ENCODE measurements around the gene KCNH1.

The KCNH1 gene

GRCh38 chr1:211133836-211134669 lies at the start of gene KCNH1:
Gene KCNH1, minus strand, starts transcription at chr1:211134148. Its CDS starts 203 bp downstream, at chr1:211133945.
- DNase-seq = peak; percentile 70

GRCh38 chr1:211182746-211183145 lies 48.8 kb upstream of the KCNH1 start:
- no peak for DNase-seq

- DNase-seq = no peak
These were observed 40.4 kb upstream of the KCNH1 start for GRCh38 chr1:211174375-211174774.

- DNase-seq = no peak
These were observed 38.7 kb upstream of the KCNH1 start for GRCh38 chr1:211172657-211173056.

- no peak for DNase-seq
These were observed 35.4 kb upstream of the KCNH1 start for GRCh38 chr1:211169353-211169752.

GRCh38 chr1:211158866-211159265 lies 24.9 kb upstream of the KCNH1 start:
- no peak for DNase-seq

GRCh38 chr1:211155040-211155439 lies 21.1 kb upstream of the KCNH1 start:
- DNase-seq = no peak

- no peak for DNase-seq
These were observed 20.0 kb upstream of the KCNH1 start for GRCh38 chr1:211153932-211154331.

GRCh38 chr1:211148366-211148765 lies 14.4 kb upstream of the KCNH1 start:
- DNase-seq = no peak

GRCh38 chr1:211145944-211146343 lies 12.0 kb upstream of the KCNH1 start:
- no peak for DNase-seq

- peak; percentile 26 for DNase-seq
These were observed 1.5 kb upstream of the KCNH1 start for GRCh38 chr1:211135342-211135950.

- DNase-seq = no peak
These were observed 534 bp downstream of the KCNH1 start for GRCh38 chr1:211133393-211133835.

- no peak for DNase-seq
These were observed 1.1 kb downstream of the KCNH1 start for GRCh38 chr1:211132721-211133392.

- DNase-seq = no peak
These were observed 4.2 kb downstream of the KCNH1 start for GRCh38 chr1:211129776-211130175.

- no peak for DNase-seq
These were observed 6.8 kb downstream of the KCNH1 start for GRCh38 chr1:211127166-211127565.

- DNase-seq = no peak
These were observed 7.3 kb downstream of the KCNH1 start for GRCh38 chr1:211126622-211127021.

GRCh38 chr1:211118407-211119102 lies 15.4 kb downstream of the KCNH1 start:
- DNase-seq = no peak

GRCh38 chr1:211114446-211114845 lies 19.5 kb downstream of the KCNH1 start:
- no peak for DNase-seq

GRCh38 chr1:211113566-211113965 lies 20.4 kb downstream of the KCNH1 start:
- no peak for DNase-seq

- DNase-seq = no peak
These were observed 22.6 kb downstream of the KCNH1 start for GRCh38 chr1:211111351-211111750.

GRCh38 chr1:211101481-211101880 lies 32.5 kb downstream of the KCNH1 start:
- DNase-seq = no peak

- no peak for DNase-seq
These were observed 34.6 kb downstream of the KCNH1 start for GRCh38 chr1:211099393-211099792.

- DNase-seq = no peak
These were observed 38.6 kb downstream of the KCNH1 start for GRCh38 chr1:211095381-211095780.
